NCI-H1092 (cell line): ENCODE data around the gene PNPLA1.
A peak's percentile ranks its signal among the peaks of the same experiment; 100 is the strongest.

Experiments used
- DNase-seq: peaks from one replicate; lab custom pipeline; 2025; lab: John Stamatoyannopoulos, UW

PNPLA1 gene

GRCh38 chr6:36315921-36316320 lies 46.1 kb downstream of the PNPLA1 start:
- no peak for DNase-seq

GRCh38 chr6:36317623-36318022 lies 47.8 kb downstream of the PNPLA1 start:
- no peak for DNase-seq

- DNase-seq, result peak; percentile 15
These were observed 49.0 kb downstream of the PNPLA1 start for GRCh38 chr6:36318690-36319435.

GRCh38 chr6:36319436-36319762 lies 49.5 kb downstream of the PNPLA1 start:
- peak; percentile 84 for DNase-seq

- DNase-seq, result no peak
These were observed 50.0 kb downstream of the PNPLA1 start for GRCh38 chr6:36319821-36320220.

- no peak for DNase-seq
These were observed 50.6 kb downstream of the PNPLA1 start for GRCh38 chr6:36320475-36320874.

GRCh38 chr6:36322591-36322990 lies 52.7 kb downstream of the PNPLA1 start:
- DNase-seq, result no peak

- DNase-seq, result no peak
These were observed 53.2 kb downstream of the PNPLA1 start for GRCh38 chr6:36323062-36323461.

- no peak for DNase-seq
These were observed 54.3 kb downstream of the PNPLA1 start for GRCh38 chr6:36324191-36324590.

GRCh38 chr6:36324715-36325114 lies 54.9 kb downstream of the PNPLA1 start:
- no peak for DNase-seq

GRCh38 chr6:36326356-36326995 lies 56.6 kb downstream of the PNPLA1 start:
- DNase-seq, result no peak

- no peak for DNase-seq
These were observed 57.5 kb downstream of the PNPLA1 start for GRCh38 chr6:36327226-36327918.

GRCh38 chr6:36327919-36328236 lies 58.0 kb downstream of the PNPLA1 start:
- no peak for DNase-seq

- no peak for DNase-seq
These were observed 58.7 kb downstream of the PNPLA1 start for GRCh38 chr6:36328600-36328999.

- peak; percentile 21 for DNase-seq
These were observed 60.0 kb downstream of the PNPLA1 start for GRCh38 chr6:36329798-36330291.

- DNase-seq, result no peak
These were observed 60.5 kb downstream of the PNPLA1 start for GRCh38 chr6:36330366-36330765.

- DNase-seq, result no peak
These were observed 61.5 kb downstream of the PNPLA1 start for GRCh38 chr6:36331381-36331780.

GRCh38 chr6:36333171-36333895 lies 63.5 kb downstream of the PNPLA1 start:
- no peak for DNase-seq

GRCh38 chr6:36333931-36334725 lies 64.3 kb downstream of the PNPLA1 start:
- DNase-seq, result no peak

- DNase-seq, result no peak
These were observed 65.1 kb downstream of the PNPLA1 start for GRCh38 chr6:36334832-36335459.
